Thyroid gland (tissue), 4 donors: Measurements from ENCODE around the gene TMEM132A.

Experiments used
- POLR2A ChIP-seq, 2 donors: fragments of 450-650 bp; IDR thresholded peaks; one replicate each; pipeline ENCODE4 v1.6.1; 2017; ENCODE audit warnings: antibody characterized with exemption in 2 of 2, mild to moderate bottlenecking in 2 of 2, moderate library complexity in 1 of 2
- TF ChIP-seq, protein P1 (sequence below), 6 experiments: fragments of 200-600 bp in 3 of 6; fragments of 450-650 bp in 3 of 6; sonication (generic) in 3 of 6; IDR thresholded peaks; one replicate each; pipeline ENCODE4 v1.5.1; 2016 to 2019; ENCODE audit warnings: antibody characterized with exemption in 6 of 6, mild to moderate bottlenecking in 2 of 6, inconsistent platforms in 1 of 6, moderate library complexity in 1 of 6

GRCh38 chr11:60977836-60978235, 53.6 kb downstream of the TMEM132A start:
- no peak for TF ChIP-seq POLR2A (IDR thresholded peaks at IDR 0.05)
- TF ChIP-seq, protein P1, sequence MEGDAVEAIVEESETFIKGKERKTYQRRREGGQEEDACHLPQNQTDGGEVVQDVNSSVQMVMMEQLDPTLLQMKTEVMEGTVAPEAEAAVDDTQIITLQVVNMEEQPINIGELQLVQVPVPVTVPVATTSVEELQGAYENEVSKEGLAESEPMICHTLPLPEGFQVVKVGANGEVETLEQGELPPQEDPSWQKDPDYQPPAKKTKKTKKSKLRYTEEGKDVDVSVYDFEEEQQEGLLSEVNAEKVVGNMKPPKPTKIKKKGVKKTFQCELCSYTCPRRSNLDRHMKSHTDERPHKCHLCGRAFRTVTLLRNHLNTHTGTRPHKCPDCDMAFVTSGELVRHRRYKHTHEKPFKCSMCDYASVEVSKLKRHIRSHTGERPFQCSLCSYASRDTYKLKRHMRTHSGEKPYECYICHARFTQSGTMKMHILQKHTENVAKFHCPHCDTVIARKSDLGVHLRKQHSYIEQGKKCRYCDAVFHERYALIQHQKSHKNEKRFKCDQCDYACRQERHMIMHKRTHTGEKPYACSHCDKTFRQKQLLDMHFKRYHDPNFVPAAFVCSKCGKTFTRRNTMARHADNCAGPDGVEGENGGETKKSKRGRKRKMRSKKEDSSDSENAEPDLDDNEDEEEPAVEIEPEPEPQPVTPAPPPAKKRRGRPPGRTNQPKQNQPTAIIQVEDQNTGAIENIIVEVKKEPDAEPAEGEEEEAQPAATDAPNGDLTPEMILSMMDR (IDR thresholded peaks at IDR 0.05), result no peak
